NOMO-1 treated with dmso at 0.1 percent for 144 hours (cell line): ENCODE data around the gene PLPPR3.

Experiments
- DNase-seq: peaks from one replicate; lab custom pipeline; 2025; ENCODE audit not compliant: unreplicated experiment; lab: John Stamatoyannopoulos, UW

Gene PLPPR3

GRCh38 chr19:810077-810855 lies 11.5 kb downstream of the PLPPR3 start:
- no peak for DNase-seq

- no peak for DNase-seq
Observed at GRCh38 chr19:808423-808775, 13.4 kb downstream of the PLPPR3 start.

GRCh38 chr19:807627-808422 lies 13.9 kb downstream of the PLPPR3 start:
- no peak for DNase-seq

- DNase-seq = no peak
Observed at GRCh38 chr19:806815-807421, 14.8 kb downstream of the PLPPR3 start.

- no peak for DNase-seq
Observed at GRCh38 chr19:805600-806550, 15.9 kb downstream of the PLPPR3 start.

- no peak for DNase-seq
Observed at GRCh38 chr19:805166-805551, 16.6 kb downstream of the PLPPR3 start.

- DNase-seq = no peak
Observed at GRCh38 chr19:804419-805165, 17.2 kb downstream of the PLPPR3 start.

- no peak for DNase-seq
Observed at GRCh38 chr19:803686-804418, 17.9 kb downstream of the PLPPR3 start.

GRCh38 chr19:803099-803561 lies 18.6 kb downstream of the PLPPR3 start:
- DNase-seq = no peak

- DNase-seq = no peak
Observed at GRCh38 chr19:802498-803098, 19.2 kb downstream of the PLPPR3 start.

GRCh38 chr19:801861-802497 lies 19.8 kb downstream of the PLPPR3 start:
- DNase-seq = no peak

GRCh38 chr19:801030-801860 lies 20.5 kb downstream of the PLPPR3 start:
- DNase-seq = no peak

- DNase-seq = no peak
Observed at GRCh38 chr19:800360-801029, 21.3 kb downstream of the PLPPR3 start.

GRCh38 chr19:799076-799881 lies 22.5 kb downstream of the PLPPR3 start:
- DNase-seq = no peak

- no peak for DNase-seq
Observed at GRCh38 chr19:798415-799075, 23.2 kb downstream of the PLPPR3 start.
